HAP-1 (cell line): Measurements from ENCODE around the gene NFIA.

Source experiments
- DNase-seq, 2 experiments: peaks; one replicate each; pipeline ENCODE4 v3.0.0-alpha.2; 2016 to 2020; ENCODE audit warnings: low spot score in 2 of 2
- H3K27me3 ChIP-seq: fragments of 250-450 bp; sonication (Bioruptor Pico); 2 replicates; pipeline ENCODE4 v1.5.1; 2020; ENCODE audit warnings: low read depth, mild to moderate bottlenecking, moderate library complexity
- H3K36me3 ChIP-seq: fragments of 250-450 bp; sonication (Bioruptor Pico); replicated peaks from 2 replicates; pipeline ENCODE4 v1.5.1; 2020; ENCODE audit warnings: mild to moderate bottlenecking
- H3K4me1 ChIP-seq: fragments of 250-450 bp; sonication (Bioruptor Pico); 2 replicates; pipeline ENCODE4 v1.5.1; 2020; ENCODE audit warnings: mild to moderate bottlenecking
- H3K4me3 ChIP-seq: fragments of 250-450 bp; sonication (Bioruptor Pico); 2 replicates; pipeline ENCODE4 v1.5.1; 2020; ENCODE audit warnings: mild to moderate bottlenecking, moderate library complexity
- H3K9me3 ChIP-seq: fragments of 250-450 bp; sonication (Bioruptor Pico); 2 replicates; pipeline ENCODE4 v1.5.1; 2020; ENCODE audit warnings: mild to moderate bottlenecking, moderate library complexity
- in situ Hi-C: fragments of 300-500 bp; cut with MboI; formaldehyde crosslinking; loops from 3 replicates; pipeline ENCODE4 v1.14.3; 2020; ENCODE audit warnings: low sequenced_read_pairs, inconsistent platforms, mixed read lengths

Gene NFIA

DNA sequence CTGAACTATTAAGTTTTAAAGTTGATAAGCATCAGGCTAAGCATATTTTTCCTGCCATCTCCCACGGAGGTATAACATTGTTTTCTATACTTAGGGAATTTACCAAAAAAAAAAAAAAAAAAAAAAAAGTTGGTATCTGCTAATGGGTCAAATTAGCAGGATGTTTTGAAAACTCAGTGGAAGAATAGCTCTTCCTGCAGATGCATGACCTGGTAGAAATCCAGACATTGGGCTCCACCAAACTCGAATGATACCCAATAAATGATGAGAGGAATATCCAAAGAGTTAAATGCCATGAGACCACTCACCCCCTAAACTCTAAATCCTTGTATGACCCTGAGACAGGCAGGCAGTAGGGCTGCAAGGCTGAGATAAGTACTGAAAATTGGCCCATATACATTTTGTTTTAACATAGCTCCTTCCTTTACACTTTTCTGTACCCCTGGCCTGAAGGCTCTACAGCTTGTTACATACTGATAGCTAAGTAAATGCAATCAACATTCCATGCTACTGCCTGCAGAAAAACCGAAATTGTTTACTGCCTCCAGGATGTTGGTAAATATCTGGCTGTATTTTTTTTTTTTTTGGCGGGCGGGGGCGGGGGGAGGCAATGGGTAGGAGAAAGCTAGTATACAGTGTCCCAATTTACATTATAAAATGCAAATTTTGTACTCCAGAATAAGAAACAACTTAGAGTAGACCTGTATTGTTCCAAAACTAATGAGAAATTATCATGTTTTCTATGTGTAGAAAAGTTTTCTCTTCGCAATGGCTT, 57.6 kb downstream of the NFIA start:
- in situ Hi-C loops: no loop called here
- no peak for DNase-seq
- Histone ChIP-seq H3K27me3 (no peaks in the 10 kb centered on the region), H3K4me3 (no peak overlapping the region), H3K4me1 (peaks cover 39% of the 10 kb centered on the region), H3K36me3 (no peaks in the 10 kb centered on the region), H3K9me3 (no peaks in the 10 kb centered on the region)

DNA sequence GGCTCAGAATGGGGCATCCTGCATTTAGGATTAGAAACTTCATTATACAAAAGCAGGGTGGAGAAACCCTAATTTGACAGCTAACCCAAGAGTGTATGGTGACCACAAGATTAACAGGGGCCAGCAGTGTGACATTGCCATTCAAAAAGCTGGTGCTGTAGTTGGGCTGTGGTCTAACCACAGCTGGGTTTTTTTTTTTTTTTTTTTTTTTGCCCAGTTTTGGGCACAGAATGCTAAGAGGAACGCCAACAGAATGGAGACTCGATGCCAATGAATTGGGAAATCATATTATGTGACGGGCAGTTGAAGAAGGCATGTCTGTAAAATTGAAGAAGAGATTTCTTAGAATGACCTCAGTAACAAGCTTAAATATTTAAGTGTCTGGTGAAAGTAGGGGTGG, 58.4 kb downstream of the NFIA start:
- Histone ChIP-seq H3K4me3 (no peak overlapping the region), H3K4me1 (peaks cover 39% of the 10 kb centered on the region), H3K27me3 (no peaks in the 10 kb centered on the region), H3K9me3 (no peaks in the 10 kb centered on the region), H3K36me3 (no peaks in the 10 kb centered on the region)
- in situ Hi-C loops: no loop called here
- DNase-seq: no peak

- in situ Hi-C loops: no loop called here
- no peak overlapping the region for H3K4me3 ChIP-seq
- DNase-seq: peak in 1 of 2 experiments; percentile 32
- H3K4me1 ChIP-seq: peaks cover 39% of the 10 kb centered on the region
- H3K36me3 ChIP-seq: no peaks in the 10 kb centered on the region
- no peaks in the 10 kb centered on the region for H3K9me3 ChIP-seq
- no peaks in the 10 kb centered on the region for H3K27me3 ChIP-seq
Observed at GRCh38 chr1:61141288-61142042, 59.1 kb downstream of the NFIA start.

DNA sequence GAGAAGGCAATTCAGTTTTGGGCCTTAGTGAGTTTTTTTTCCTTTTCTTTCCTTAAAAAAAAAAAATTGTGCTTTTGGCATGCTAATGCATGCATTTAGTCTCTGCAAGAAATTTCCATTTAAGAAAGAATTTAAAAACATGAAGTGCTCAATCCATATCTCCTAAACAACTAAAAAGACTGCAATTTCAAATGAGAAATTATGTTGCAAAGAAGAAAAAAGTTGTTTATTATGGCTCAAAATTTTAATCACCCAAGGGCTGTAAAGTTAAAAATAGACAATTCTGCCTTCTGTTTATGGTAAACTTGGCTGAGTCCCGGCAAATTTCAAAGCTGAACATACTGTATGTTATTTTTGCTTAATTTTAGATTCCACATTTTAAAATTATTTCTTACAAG, 59.7 kb downstream of the NFIA start:
- no peak overlapping the region for H3K4me3 ChIP-seq
- no peak for DNase-seq
- no peaks in the 10 kb centered on the region for H3K27me3 ChIP-seq
- no peaks in the 10 kb centered on the region for H3K36me3 ChIP-seq
- no peaks in the 10 kb centered on the region for H3K9me3 ChIP-seq
- peaks cover 39% of the 10 kb centered on the region for H3K4me1 ChIP-seq
- in situ Hi-C loops: no loop called here

DNA sequence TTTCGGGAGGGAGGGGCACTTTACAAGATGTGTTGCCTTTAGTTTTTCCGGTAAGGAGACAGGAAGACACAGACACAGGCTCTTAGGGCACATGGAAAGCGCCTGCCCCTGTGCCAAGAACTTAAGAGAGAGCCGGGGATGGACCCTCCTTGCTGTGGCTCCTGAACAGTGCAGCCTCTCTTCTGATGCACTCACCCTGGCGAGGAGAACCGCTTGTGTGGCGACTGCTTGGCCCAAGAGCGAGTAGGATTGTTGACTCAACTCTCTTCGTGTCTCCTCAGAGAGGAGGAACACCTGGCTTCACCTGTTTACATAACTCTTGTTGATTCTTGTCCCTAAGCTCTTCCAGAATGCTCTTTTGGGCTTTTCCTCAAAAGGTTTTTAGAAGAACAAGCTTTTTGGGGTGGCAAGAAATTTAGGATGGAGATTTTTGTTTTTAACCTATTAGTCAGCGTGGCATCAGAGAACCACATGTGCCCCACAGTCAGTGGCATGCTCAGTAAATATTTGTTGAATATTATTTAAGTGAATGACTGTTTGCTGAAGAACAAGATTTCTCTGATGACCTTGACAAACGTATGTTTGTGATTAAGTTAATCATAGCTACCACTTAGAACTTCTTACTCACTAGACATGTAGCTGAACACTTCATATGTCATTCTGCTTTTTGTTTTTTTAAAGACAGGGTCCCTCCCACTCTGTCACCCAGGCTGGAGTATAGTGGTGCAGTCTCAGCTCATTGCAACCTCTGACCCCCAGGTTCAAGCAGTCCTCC, 60.6 kb downstream of the NFIA start:
- no peak overlapping the region for H3K4me3 ChIP-seq
- H3K9me3 ChIP-seq: no peaks in the 10 kb centered on the region
- no peak for DNase-seq
- in situ Hi-C loops: no loop called here
- no peaks in the 10 kb centered on the region for H3K36me3 ChIP-seq
- no peaks in the 10 kb centered on the region for H3K27me3 ChIP-seq
- H3K4me1 ChIP-seq: peaks cover 39% of the 10 kb centered on the region

- Histone ChIP-seq H3K4me1 (peaks cover 36% of the 10 kb centered on the region), H3K36me3 (no peaks in the 10 kb centered on the region), H3K9me3 (no peaks in the 10 kb centered on the region), H3K4me3 (no peak overlapping the region), H3K27me3 (no peaks in the 10 kb centered on the region)
- peak in 1 of 2 experiments; percentile 30 for DNase-seq
- in situ Hi-C loops: no loop called here
Observed at GRCh38 chr1:61143821-61144424, 61.6 kb downstream of the NFIA start.

GRCh38 chr1:61149010-61149860, 66.9 kb downstream of the NFIA start:
- in situ Hi-C loops: no loop called here
- Histone ChIP-seq H3K9me3 (no peaks in the 10 kb centered on the region), H3K27me3 (no peaks in the 10 kb centered on the region), H3K36me3 (no peaks in the 10 kb centered on the region), H3K4me3 (no peak overlapping the region), H3K4me1 (peaks cover 5% of the 10 kb centered on the region; the same call in 1 of the 2 replicates)
- no peak for DNase-seq

DNA sequence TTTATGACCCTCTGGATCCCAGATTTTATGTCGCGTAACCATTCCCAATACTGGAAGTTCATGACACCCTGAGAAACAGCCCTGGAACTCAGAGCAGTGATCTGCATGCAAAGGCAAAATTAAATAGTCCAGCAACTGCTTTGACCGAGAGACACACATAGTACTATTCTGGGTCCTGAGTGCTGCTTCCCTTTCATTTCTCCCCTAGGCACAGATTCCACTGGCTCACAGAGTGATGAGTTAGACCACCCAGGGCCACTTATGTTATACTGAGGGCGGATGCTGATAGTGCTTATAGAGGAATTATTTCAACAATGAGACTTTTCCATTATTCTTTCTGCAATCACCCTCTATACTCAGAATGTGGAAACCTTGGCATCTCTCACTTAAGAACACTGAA, 69.2 kb downstream of the NFIA start:
- Histone ChIP-seq H3K27me3 (no peaks in the 10 kb centered on the region), H3K9me3 (no peaks in the 10 kb centered on the region), H3K36me3 (no peaks in the 10 kb centered on the region), H3K4me3 (no peak overlapping the region), H3K4me1 (peaks cover 13% of the 10 kb centered on the region)
- in situ Hi-C loops: no loop called here
- no peak for DNase-seq

DNA sequence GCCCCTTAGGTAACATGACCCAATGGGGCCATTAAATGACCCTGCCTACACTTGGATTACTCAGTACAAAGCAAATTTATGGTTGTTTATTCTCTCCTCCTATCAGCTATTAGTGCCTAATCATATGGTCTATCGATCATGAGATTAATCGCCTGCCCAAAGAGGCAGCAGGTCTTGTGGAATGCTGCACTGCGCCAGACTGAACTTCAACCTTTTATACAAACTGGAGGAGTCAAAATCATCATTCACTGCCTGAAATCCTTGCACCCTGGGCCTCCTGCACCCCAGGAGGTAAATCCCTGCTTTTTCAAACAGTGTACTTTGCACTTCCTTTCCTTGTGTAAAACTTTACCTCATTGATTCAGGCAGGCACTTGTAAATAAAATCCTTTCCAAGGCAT, 69.7 kb downstream of the NFIA start:
- Histone ChIP-seq H3K4me1 (peaks cover 17% of the 10 kb centered on the region), H3K36me3 (no peaks in the 10 kb centered on the region), H3K9me3 (no peaks in the 10 kb centered on the region), H3K4me3 (no peak overlapping the region), H3K27me3 (no peaks in the 10 kb centered on the region)
- in situ Hi-C loops: no loop called here
- DNase-seq: no peak

DNA sequence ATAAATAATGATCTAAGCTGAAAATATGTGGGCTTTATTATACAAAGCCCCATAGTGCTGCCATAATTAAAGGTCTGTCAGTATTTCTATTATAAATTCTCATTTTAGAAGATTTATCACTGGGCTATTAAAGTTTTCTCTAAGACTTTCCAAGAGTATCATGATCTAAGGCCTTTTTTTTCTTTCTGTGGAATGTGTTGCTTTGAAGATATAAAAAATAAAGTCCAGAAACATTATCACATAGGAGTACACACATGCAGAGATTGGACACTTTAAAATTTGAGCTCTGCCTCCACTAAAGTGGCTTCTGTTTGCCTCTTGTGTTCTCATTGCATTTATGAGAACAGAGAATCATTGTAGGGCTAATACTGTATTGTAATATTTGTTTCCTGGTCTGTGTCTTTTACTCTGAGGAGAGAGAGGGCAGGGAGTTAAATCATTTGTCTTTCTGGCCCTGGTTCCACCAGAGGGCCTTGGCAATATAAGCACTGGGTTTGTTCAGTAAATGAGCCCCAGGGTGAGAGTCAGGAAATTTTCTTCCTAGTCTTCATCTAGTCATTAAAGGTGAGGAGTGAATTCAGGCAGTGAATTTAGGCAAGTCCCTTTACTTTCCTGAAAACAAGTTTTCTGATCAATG, 70.2 kb downstream of the NFIA start:
- H3K4me3 ChIP-seq: no peak overlapping the region
- peaks cover 21% of the 10 kb centered on the region for H3K4me1 ChIP-seq
- no peaks in the 10 kb centered on the region for H3K9me3 ChIP-seq
- H3K36me3 ChIP-seq: no peaks in the 10 kb centered on the region
- H3K27me3 ChIP-seq: no peaks in the 10 kb centered on the region
- in situ Hi-C loops: no loop called here
- no peak for DNase-seq

DNA sequence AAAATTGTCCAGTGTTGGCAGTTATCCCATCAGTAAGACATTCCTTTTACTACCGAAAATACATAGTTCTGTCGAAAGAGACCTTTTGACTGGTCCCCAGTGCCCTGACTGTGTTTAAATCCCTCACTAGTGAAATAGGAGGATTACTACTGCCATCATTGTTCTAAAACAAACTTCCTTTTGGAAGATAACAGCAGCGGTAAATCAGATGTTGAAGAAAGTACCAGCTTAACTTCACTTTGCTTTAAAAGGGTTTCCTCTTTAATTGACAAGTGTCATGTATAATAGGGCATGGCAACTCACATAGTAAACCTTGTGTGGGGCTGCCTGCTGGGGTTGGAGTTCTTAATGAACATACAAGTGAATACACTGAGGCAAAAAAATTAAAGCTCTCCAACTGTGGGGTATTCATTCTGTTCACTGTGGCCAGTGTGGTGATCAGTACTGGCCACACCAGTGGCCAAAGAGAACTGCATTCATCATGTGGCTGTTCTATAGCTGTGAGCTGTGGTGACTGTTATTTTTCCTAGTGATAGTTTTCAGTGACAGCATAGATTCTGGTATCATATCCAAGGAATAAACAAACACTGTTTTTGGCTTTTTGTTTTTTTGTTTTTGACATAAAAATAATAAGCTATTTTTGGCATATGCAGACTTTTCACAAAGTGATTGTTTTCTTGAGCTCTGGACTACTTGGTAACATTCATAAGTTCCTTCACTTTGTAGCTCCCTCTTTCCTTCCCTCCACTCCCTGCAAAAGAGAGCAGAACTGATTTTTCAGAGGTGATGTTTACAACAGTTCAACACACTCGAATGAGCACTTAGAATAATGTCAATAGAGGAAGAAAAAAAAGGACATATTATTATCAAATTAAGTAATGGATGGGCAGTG, 74.5 kb downstream of the NFIA start:
- in situ Hi-C loops: no loop called here
- peak in 1 of 2 experiments; percentile 63 for DNase-seq
- H3K36me3 ChIP-seq: no peaks in the 10 kb centered on the region
- H3K4me1 ChIP-seq: peaks cover 24% of the 10 kb centered on the region
- no peaks in the 10 kb centered on the region for H3K27me3 ChIP-seq
- no peak overlapping the region for H3K4me3 ChIP-seq
- H3K9me3 ChIP-seq: no peaks in the 10 kb centered on the region

DNA sequence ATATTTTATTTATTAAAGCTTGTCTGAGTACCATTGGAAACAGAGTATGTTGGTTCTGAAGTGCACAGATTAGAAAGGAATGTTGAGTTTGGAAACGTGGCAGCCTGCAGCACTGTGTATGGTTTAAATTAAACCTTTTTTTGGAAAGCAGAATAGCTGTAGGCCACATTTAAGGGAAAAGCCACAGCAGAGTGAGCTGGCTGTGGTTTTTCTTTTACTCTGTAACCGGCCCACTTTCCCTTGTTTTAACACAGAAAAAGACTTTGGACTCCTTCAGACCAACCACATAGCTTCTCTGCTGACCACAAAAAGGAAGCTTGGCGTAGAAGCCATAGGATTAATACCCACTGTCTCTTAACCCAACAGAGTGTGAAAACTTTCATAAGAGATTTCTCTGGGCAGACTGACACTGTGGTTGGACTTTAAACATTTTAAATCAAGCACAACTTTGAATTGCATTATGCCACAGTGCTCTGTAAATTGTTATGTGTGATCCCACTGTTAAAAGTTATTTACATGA, 75.2 kb downstream of the NFIA start:
- Histone ChIP-seq H3K9me3 (no peaks in the 10 kb centered on the region), H3K4me1 (peaks cover 21% of the 10 kb centered on the region), H3K4me3 (no peak overlapping the region), H3K27me3 (no peaks in the 10 kb centered on the region), H3K36me3 (no peaks in the 10 kb centered on the region)
- DNase-seq: no peak
- in situ Hi-C loops: no loop called here
